OCI-LY3 (cell line): Measurements from ENCODE around the gene KCNIP1.

ENCODE experiments used
- CTCF ChIP-seq: fragments of 200-600, 300-600 bp; sonication (generic); IDR thresholded peaks from 2 replicates; pipeline ENCODE4 v1.5.1; 2014; ENCODE audit warnings: antibody characterized with exemption, low read length, low read depth
- EZH2phosphoT487 ChIP-seq: fragments of 200-600 bp; shearing (Covaris generic); IDR thresholded peaks from 2 replicates; pipeline ENCODE4 v1.6.1; 2018; ENCODE audit warnings: antibody characterized with exemption, mixed run types, low read depth

DNA sequence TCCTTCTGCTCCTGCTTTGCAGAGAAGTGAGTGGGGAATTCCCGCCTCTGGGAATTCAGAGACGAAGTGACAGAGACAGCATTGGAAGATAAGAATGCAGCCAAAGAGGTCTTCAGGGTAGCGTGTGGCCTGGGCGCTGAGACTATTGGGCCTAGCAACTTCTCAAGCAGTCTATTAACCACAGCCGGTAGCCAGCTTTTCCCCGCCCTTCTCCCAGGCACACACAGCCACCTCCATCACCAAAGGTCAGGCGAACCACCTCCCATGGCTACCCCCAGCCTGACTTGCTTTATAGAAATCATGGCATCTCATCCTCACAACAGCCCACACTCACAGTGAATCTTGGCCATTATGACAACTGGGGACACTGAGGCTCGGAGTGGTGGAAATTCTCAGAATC lies 124.2 kb downstream of the KCNIP1 start:
- TF ChIP-seq CTCF (no peak), EZH2phosphoT487 (no peak)
